Measurements from ENCODE around the gene LSM14B.
"Not testable (repeated sequence)": the region's sequence is repeated elsewhere in the genome, so short reads cannot be mapped to it uniquely, and the experiment has no call there.

LSM14B gene

DNA sequence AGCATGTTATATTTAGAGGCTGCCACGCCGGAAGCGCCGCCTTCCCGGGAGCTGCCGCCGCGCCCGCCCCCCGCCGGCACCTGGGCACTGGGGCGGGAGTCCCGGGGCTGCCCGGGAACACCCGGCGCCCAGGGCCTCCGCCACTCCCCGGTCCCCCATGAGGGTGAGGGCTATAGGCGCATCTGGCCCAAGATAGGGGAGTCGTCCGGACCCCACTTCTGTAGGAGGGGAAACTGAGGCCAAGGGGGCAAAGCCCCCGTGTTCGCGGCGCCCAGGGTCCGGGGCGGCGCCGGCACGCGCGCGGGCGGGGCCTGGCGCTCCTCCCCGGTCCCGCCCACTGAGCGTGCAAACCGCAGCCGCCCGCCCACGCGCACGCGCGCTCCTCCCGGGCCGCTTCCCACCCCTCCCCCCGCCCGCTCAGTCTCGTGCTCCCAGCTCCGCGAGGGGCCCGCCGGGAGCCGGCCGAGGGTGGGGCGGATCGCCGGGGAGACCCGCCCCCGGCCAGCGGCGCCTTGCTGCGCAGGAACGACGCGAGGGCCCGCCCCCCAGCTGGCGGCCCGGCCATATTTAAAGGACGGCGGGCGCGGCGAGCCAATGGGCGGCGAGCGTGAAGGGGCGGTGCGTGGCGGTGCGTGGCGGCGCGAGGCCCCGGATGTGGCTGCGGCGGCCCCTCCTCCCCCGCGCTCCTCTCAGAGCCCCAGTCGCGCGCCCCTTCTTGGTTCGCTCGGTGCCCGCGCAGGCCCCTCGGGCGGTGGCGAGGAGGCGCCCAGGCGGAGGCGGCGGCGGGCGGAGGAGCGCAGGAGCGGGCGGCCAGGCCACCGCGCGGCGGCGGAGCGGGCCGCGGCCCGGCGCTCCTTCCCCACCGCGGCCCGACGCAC lies at the start of gene LSM14B:
Gene LSM14B, plus strand, starts transcription at position 700 of the 878 bp plus-strand sequence. CDS start 192 bp downstream, outside the sequence.
- peak within 1 kb of the TSS; percentile 88 for H3K27ac ChIP-seq
- DNase-seq (ENCODE audit: low read depth, low spot score) = peak; percentile 84

- DNase-seq (ENCODE audit: low read depth, low spot score) = no peak
- no peak overlapping the region for H3K27ac ChIP-seq
Measured at GRCh38 chr20:62073323-62073722, 49.0 kb upstream of the LSM14B start.

DNA sequence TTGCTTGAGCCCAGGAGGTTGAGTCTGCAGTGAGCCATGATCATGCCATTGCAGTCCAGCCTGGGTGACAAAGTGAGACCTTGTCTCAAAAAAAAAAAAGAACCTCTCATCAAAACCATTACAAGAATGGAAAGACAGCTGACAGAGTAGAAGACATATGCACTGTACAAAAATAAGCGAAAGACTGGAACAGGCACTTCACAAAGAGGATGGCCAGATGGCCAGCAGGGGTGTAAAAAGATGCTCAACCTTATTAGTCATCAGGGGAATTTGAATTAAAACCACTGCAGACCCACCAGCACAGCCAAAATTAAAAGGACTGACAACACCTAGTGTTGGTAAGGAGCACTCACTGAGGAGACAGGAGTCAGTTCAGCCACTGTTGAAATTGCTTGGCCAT lies 43.1 kb upstream of the LSM14B start:
- DNase-seq (ENCODE audit: low read depth, low spot score) = no peak
- H3K27ac ChIP-seq = no peak overlapping the region

GRCh38 chr20:62080249-62080990 lies 41.9 kb upstream of the LSM14B start:
- DNase-seq (ENCODE audit: low read depth, low spot score) = no peak
- no peak overlapping the region for H3K27ac ChIP-seq

GRCh38 chr20:62083312-62083711 lies 39.0 kb upstream of the LSM14B start:
- DNase-seq (ENCODE audit: low read depth, low spot score) = no peak
- no peak overlapping the region for H3K27ac ChIP-seq

- not testable (repeated sequence) for H3K27ac ChIP-seq; DNase-seq (ENCODE audit: low read depth, low spot score)
Measured at GRCh38 chr20:62084224-62084623, 38.1 kb upstream of the LSM14B start.

GRCh38 chr20:62085206-62085605 lies 37.1 kb upstream of the LSM14B start:
- no peak for DNase-seq (ENCODE audit: low read depth, low spot score)

GRCh38 chr20:62087227-62087626 lies 35.0 kb upstream of the LSM14B start:
- DNase-seq (ENCODE audit: low read depth, low spot score) = no peak
- H3K27ac ChIP-seq = no peak overlapping the region

More at GRCh38 chr20:62085206-62085605, 37.1 kb upstream of the LSM14B start:
- H3K27ac ChIP-seq = no peak overlapping the region

GRCh38 chr20:62087632-62088031 lies 34.6 kb upstream of the LSM14B start:
- DNase-seq (ENCODE audit: low read depth, low spot score) = no peak
- no peak overlapping the region for H3K27ac ChIP-seq

DNA sequence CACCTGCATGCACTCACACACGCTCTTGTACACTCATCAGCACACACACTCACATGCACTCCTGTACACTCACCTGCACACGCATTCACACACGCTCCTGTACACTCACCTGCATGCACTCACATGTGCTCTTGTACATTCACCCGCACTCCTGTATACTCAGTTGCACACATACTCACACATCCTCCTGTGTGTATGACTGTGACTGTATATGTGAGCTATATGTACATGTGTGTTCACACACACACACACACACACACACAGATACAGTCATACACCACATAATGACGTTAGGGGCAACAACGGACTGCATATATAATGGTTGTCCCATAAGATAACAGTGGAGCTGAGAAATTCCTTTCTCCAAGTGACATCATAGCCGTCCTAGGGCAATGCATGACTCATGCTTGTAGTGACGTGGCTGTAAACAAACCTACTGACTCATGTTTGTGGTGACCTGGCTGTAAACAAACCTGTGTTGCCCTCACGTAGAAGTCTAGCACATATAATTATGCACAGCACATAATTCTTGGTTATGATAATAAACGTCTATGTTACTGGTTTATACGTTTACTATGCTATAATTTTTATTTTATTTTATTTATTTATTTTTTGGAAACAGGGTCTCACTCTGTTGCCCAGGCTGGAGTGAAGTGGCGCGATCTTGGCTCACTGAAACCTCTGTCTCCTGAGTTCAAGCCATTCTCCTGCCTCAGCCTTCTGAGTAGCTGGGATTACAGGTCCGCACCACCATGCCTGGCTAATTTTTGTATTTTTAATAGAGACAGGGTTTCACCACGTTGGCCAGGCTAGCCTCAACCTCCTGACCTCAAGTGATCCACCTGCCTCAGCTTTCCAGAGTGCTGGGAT lies 33.8 kb upstream of the LSM14B start:
- no peak overlapping the region for H3K27ac ChIP-seq
- DNase-seq (ENCODE audit: low read depth, low spot score) = peak; percentile 87

GRCh38 chr20:62089393-62089792 lies 32.9 kb upstream of the LSM14B start:
- no peak overlapping the region for H3K27ac ChIP-seq
- no peak for DNase-seq (ENCODE audit: low read depth, low spot score)

GRCh38 chr20:62096421-62097380 lies 25.6 kb upstream of the LSM14B start:
- H3K27ac ChIP-seq = no peak overlapping the region
- DNase-seq (ENCODE audit: low read depth, low spot score) = no peak

DNA sequence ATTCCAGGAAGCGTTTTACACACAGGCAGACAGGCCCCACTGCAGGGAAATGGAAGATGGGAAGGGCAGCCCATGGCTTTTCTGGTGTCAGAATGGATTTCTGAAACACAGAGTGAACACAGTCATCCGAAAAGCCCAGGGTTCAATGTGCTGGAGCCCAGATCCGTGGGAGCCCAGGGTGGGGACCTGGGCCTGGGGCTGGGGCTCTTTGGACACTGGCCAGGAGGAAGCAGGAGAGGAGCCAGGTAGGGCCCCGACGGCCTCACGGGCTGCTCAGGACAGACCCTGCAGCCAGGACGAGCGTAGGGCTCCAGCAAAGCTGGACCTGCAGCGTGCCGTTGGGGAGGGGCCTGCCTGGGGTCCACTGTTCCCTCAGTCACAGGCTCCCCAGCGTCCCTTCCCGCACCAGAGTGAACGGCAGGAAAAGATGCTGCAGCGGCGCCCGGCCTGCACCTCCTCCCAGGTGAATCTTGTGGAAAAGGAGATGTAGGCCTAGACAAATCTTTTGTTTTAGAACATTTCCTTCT lies 24.3 kb upstream of the LSM14B start:
- no peak overlapping the region for H3K27ac ChIP-seq
- DNase-seq (ENCODE audit: low read depth, low spot score) = no peak

- DNase-seq (ENCODE audit: low read depth, low spot score) = no peak
- H3K27ac ChIP-seq = no peak overlapping the region
Measured at GRCh38 chr20:62101078-62101477, 21.2 kb upstream of the LSM14B start.

- no peak overlapping the region for H3K27ac ChIP-seq
- DNase-seq (ENCODE audit: low read depth, low spot score) = no peak
Measured at GRCh38 chr20:62103508-62104233, 18.6 kb upstream of the LSM14B start.

GRCh38 chr20:62104234-62104789 lies 18.0 kb upstream of the LSM14B start:
- no peak overlapping the region for H3K27ac ChIP-seq
- DNase-seq (ENCODE audit: low read depth, low spot score) = no peak

DNA sequence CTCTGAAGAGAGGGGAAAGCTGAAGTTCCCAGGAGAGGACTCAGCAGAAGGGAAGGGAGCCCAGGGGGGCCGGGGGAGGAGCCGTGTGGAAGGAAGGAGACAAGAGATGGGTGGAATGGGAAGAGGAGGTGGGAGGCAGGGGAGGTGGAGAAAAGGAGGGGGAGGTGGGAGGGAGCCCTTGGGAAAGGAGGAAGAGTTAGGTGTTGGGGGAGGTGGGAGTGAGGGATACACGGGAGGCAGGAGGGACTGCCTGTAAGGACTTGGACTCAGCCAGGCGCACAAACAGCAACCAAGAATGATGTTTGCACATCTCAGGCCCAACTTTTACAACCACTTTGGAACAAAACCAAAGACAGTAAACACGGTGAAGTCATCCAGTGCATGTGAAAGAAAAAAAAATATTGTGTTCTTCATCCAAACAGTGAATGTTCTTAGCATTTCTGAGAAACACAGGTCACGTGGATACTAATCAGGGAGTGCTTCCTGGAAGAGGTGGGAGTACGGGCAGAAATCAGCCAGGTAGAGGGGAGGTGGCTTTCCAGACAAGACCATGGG lies 17.4 kb upstream of the LSM14B start:
- DNase-seq (ENCODE audit: low read depth, low spot score) = no peak
- H3K27ac ChIP-seq = no peak overlapping the region

DNA sequence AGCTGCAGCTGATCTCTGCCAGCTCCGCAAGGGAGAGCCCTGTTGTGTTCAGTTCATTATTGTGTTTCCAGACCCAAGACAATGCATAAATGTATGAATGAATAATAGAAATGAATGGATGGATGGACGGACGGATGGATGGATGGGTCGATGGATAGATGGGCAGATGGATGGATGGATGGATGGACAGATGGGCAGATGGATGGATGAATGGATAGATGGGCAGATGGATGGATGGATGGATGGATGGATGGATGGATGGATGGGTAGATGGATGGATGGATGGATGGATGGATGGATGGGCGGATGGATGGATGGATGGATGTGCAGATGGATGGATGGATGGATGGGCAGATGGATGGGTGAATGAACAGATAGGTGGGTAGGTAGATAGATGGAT lies 16.7 kb upstream of the LSM14B start:
- no peak overlapping the region for H3K27ac ChIP-seq
- no peak for DNase-seq (ENCODE audit: low read depth, low spot score)
